Body of pancreas (tissue), 4 donors: ENCODE data around the gene IP6K3. TPM values are rescaled to one million over a fixed set of nuclear protein-coding genes. Genes with fewer than 3 reads are reported as not detected.
A peak's percentile ranks its signal among the peaks of the same experiment; 100 is the strongest.

Source experiments
- ATAC-seq: fragments of 150-250 bp; one replicate; pipeline ENCODE4 v1.9.1; 2016
- DNase-seq, 4 donors: peaks; one replicate each; pipeline ENCODE4 v3.0.0-alpha.2; 2019
- H3K27ac ChIP-seq, 4 donors: fragments of 200-600 bp; sonication (generic); 1 replicate in 3 of 4; 2 replicates in 1 of 4; pipeline versions ENCODE4 v1.5.1 to v1.6.1; 2016 to 2019; ENCODE audit warnings: mild to moderate bottlenecking in 1 of 4, mixed read lengths in 1 of 4, moderate library complexity in 1 of 4
- H3K27me3 ChIP-seq, 2 donors: fragments of 200-600 bp; sonication (generic); one replicate each; pipeline ENCODE4 v1.6.0; 2016; ENCODE audit warnings: mild to moderate bottlenecking in 1 of 2
- H3K36me3 ChIP-seq, 2 donors: fragments of 200-600 bp; sonication (generic); replicated peaks in 1 of 2; 2 replicates each; pipeline ENCODE4 v1.5.1; 2016; ENCODE audit warnings: low read depth in 2 of 2; ENCODE audit not compliant: insufficient read depth in 1 of 2
- H3K4me1 ChIP-seq: fragments of 200-600 bp; sonication (generic); one replicate; pipeline ENCODE4 v1.6.0; 2016
- H3K4me3 ChIP-seq, 2 donors: fragments of 200-600 bp; sonication (generic); 1 replicate in 1 of 2; 2 replicates in 1 of 2; pipeline ENCODE4 v1.5.1; 2016 to 2019
- H3K9me3 ChIP-seq, 3 donors: fragments of 200-600 bp; sonication (generic); 1 replicate in 2 of 3; 2 replicates in 1 of 3; pipeline ENCODE4 v1.5.1; 2016
- CTCF ChIP-seq, 7 experiments: fragments of 450-650 bp in 4 of 7; fragments of 200-600 bp in 3 of 7; sonication (generic) in 3 of 7; IDR thresholded peaks; one replicate each; pipeline ENCODE4 v1.5.1; 2016 to 2019; ENCODE audit warnings: antibody characterized with exemption in 7 of 7
- POLR2A ChIP-seq, 3 donors: fragments of 450-650 bp; IDR thresholded peaks; one replicate each; pipeline ENCODE4 v1.6.1; 2016; ENCODE audit warnings: antibody characterized with exemption in 3 of 3, mild to moderate bottlenecking in 2 of 3
- WGBS, 2 donors: methylation state at CpG; one replicate each; pipeline ENCODE4 v1.1.5; 2017; 5-methylcytosine and 5-hydroxymethylcytosine counted together
- intact Hi-C: fragments of 100-400 bp; cut with DNase I; formaldehyde crosslinking; loops from one replicate; pipeline ENCODE4 v1.15.1; 2023
- total RNA-seq, 2 donors: library from RNA; depleted of rRNA; stranded (reverse); fragments of >200 nt; gene quantifications; one replicate each; pipeline ENCODE4 v1.1.0, GENCODE V29; 2016

IP6K3 gene
- total RNA-seq, 2 donors from 2014 or later = not detected

GRCh38 chr6:33771146-33772081, 24.7 kb upstream of the IP6K3 start:
- 25 to 31% methylated on average over 12 to 47 of the region's 47 CpGs for WGBS, 2 donors
- TF ChIP-seq POLR2A (IDR thresholded peaks at IDR 0.05) = no peak
- TF ChIP-seq CTCF (IDR thresholded peaks at IDR 0.05) = peak; percentile 68 to 98 (median 91)
- peak; percentile 64 to 77 (median 68) for DNase-seq
- intact Hi-C loops = loop anchor here (5.0 kb wide), 1 partner anchor 256 kb away; no protein-coding TSS in a partner anchor
- Histone ChIP-seq H3K4me3 (no peak overlapping the region), H3K27me3 (no peaks in the 10 kb centered on the region), H3K27ac (peak overlapping the region; percentile 8 to 53 (median 40)), H3K4me1 (peaks cover 28% of the 10 kb centered on the region), H3K9me3 (no peaks in the 10 kb centered on the region), H3K36me3 (peaks cover 4 to 20% of the 10 kb centered on the region in 2 donors)
- peak; percentile 76 for ATAC-seq

GRCh38 chr6:33770833-33771145, 24.1 kb upstream of the IP6K3 start:
- peaks cover 0 to 13% of the 10 kb centered on the region in 2 donors for H3K36me3 ChIP-seq
- TF ChIP-seq CTCF (IDR thresholded peaks at IDR 0.05) = no peak
- no peak for TF ChIP-seq POLR2A (IDR thresholded peaks at IDR 0.05)
- H3K27ac ChIP-seq = peak overlapping the region in 3 of 4 donors; percentile 8 to 53 (median 46)
- H3K4me1 ChIP-seq = peaks cover 28% of the 10 kb centered on the region
- no peak overlapping the region for H3K4me3 ChIP-seq
- no peaks in the 10 kb centered on the region for H3K27me3 ChIP-seq
- no peaks in the 10 kb centered on the region for H3K9me3 ChIP-seq
- intact Hi-C loops = loop anchor here (5.0 kb wide), 1 partner anchor 257 kb away; no protein-coding TSS in a partner anchor
- DNase-seq (no peak), ATAC-seq (no peak)
- WGBS, 2 donors = 28 to 41% methylated on average over 2 to 3 of the region's 3 CpGs

- ATAC-seq = no peak
- 36 to 48% methylated on average over 12 to 14 of the region's 14 CpGs for WGBS, 2 donors
- Histone ChIP-seq H3K27ac (no peak overlapping the region), H3K27me3 (no peaks in the 10 kb centered on the region), H3K4me3 (no peak overlapping the region), H3K4me1 (peaks cover 28% of the 10 kb centered on the region), H3K9me3 (no peaks in the 10 kb centered on the region), H3K36me3 (peaks cover 0 to 9% of the 10 kb centered on the region in 2 donors)
- DNase-seq = no peak
- no peak for TF ChIP-seq CTCF (IDR thresholded peaks at IDR 0.05)
- TF ChIP-seq POLR2A (IDR thresholded peaks at IDR 0.05) = no peak
- intact Hi-C loops = loop anchor here (5.0 kb wide), 1 partner anchor 257 kb away; no protein-coding TSS in a partner anchor
Observed at GRCh38 chr6:33770124-33770832, 23.6 kb upstream of the IP6K3 start.

GRCh38 chr6:33769248-33769821, 22.6 kb upstream of the IP6K3 start:
- H3K4me3 ChIP-seq = no peak overlapping the region
- H3K27me3 ChIP-seq = no peaks in the 10 kb centered on the region
- H3K27ac ChIP-seq = no peak overlapping the region
- H3K4me1 ChIP-seq = peaks cover 28% of the 10 kb centered on the region
- DNase-seq (no peak), ATAC-seq (no peak)
- 53 to 63% methylated on average over 6 to 10 of the region's 10 CpGs for WGBS, 2 donors
- peaks cover 0 to 5% of the 10 kb centered on the region in 2 donors for H3K36me3 ChIP-seq
- intact Hi-C loops = loop anchor here (5.0 to 10.0 kb wide), 3 partner anchors 62 to 383 kb away; partner anchors contain the start of gene BAK1
- TF ChIP-seq POLR2A (IDR thresholded peaks at IDR 0.05) = no peak
- no peak for TF ChIP-seq CTCF (IDR thresholded peaks at IDR 0.05)
- H3K9me3 ChIP-seq = no peaks in the 10 kb centered on the region
